IMR-90 (cell line): ENCODE measurements around the gene PTBP1.

Experiments used
- CEBPB ChIP-seq: IDR thresholded peaks from 2 replicates; pipeline ENCODE4 v1.6.1; 2012; ENCODE audit warnings: low read depth, low read length, improper control_type of control experiment
- CHD1 ChIP-seq: IDR thresholded peaks from 2 replicates; pipeline ENCODE4 v1.6.1; 2012; ENCODE audit warnings: low read depth, low read length, improper control_type of control experiment
- ELK1 ChIP-seq: fragments of 150-350 bp; IDR thresholded peaks from 2 replicates; pipeline ENCODE4 v1.6.1; 2016; ENCODE audit warnings: low read depth, mild to moderate bottlenecking, low read length, moderate library complexity, borderline replicate concordance
- FOS ChIP-seq: fragments of 150-350 bp; IDR thresholded peaks from 2 replicates; pipeline ENCODE4 v1.6.1; 2016; ENCODE audit warnings: low read depth, low read length
- MAFK ChIP-seq: IDR thresholded peaks from 2 replicates; pipeline ENCODE4 v1.6.1; 2012; ENCODE audit warnings: low read depth, low read length, improper control_type of control experiment
- MXI1 ChIP-seq: IDR thresholded peaks from 2 replicates; pipeline ENCODE4 v1.6.1; 2012; ENCODE audit warnings: low read depth, mild to moderate bottlenecking, low read length, moderate library complexity, borderline replicate concordance
- NFE2L2 ChIP-seq: fragments of 150-350 bp; IDR thresholded peaks from 2 replicates; pipeline ENCODE4 v1.6.1; 2016; ENCODE audit warnings: low read depth, mild to moderate bottlenecking, low read length
- POLR2A ChIP-seq: IDR thresholded peaks from 2 replicates; pipeline ENCODE4 v1.6.1; 2012; ENCODE audit warnings: mild to moderate bottlenecking, low read depth, low read length
- RAD21 ChIP-seq: IDR thresholded peaks from 2 replicates; pipeline ENCODE4 v1.6.1; 2012; ENCODE audit warnings: low read length, improper control_type of control experiment
- RFX5 ChIP-seq: IDR thresholded peaks from 2 replicates; pipeline ENCODE4 v1.8.0; 2012; ENCODE audit warnings: low read depth, mild to moderate bottlenecking, low read length, moderate library complexity
- SMC3 ChIP-seq: fragments of 150-350 bp; IDR thresholded peaks from 2 replicates; pipeline ENCODE4 v1.6.1; 2016; ENCODE audit warnings: low read depth, mild to moderate bottlenecking, antibody characterized with exemption, low read length, moderate library complexity
- USF2 ChIP-seq: fragments of 150-350 bp; IDR thresholded peaks from 2 replicates; pipeline ENCODE4 v1.6.1; 2017; ENCODE audit warnings: mild to moderate bottlenecking, antibody characterized with exemption, low read length, low read depth
- TF ChIP-seq, protein P1 (sequence below): conservative IDR thresholded peaks from 2 replicates; pipeline ENCODE4 v1.5.1; 2012; ENCODE audit warnings: mild to moderate bottlenecking, low read depth, low read length, improper control_type of control experiment

DNA sequence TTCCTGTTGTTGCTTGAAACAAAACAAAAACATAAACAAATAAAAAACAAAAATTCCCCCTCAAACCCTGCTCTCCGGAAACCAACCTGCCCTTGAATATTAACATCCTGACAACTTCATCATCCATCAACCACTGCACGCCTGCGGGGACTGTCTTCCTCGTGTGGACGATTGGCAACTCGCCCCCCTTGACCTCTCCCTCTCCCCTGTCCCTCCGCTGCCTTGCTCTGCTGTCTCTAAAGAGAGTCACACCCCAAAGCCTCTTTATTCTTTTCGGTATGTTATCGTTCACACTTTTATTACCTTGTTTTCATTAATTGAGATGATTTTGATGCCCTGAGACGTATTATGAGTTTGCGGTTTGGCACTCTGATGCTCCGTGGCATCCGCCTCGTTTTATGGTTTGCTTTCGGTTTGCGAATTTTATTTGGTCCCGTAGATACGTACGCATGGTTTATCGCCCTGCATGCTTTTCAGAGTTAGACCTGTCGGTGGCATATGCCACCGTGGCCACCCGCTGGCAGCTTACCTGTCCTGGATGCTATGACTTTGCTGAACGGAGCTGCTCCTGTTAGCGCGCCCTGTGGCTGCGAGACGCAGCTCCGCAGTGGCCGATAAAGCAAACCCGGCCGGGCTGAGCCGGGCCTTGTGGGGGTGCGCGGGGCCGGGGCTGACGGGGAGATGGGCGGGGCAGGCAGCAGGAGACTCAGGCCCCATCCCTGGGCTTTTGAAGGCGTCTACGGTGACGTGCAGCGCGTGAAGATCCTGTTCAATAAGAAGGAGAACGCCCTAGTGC, 10.6 kb downstream of the PTBP1 start:
- TF ChIP-seq, protein P1, sequence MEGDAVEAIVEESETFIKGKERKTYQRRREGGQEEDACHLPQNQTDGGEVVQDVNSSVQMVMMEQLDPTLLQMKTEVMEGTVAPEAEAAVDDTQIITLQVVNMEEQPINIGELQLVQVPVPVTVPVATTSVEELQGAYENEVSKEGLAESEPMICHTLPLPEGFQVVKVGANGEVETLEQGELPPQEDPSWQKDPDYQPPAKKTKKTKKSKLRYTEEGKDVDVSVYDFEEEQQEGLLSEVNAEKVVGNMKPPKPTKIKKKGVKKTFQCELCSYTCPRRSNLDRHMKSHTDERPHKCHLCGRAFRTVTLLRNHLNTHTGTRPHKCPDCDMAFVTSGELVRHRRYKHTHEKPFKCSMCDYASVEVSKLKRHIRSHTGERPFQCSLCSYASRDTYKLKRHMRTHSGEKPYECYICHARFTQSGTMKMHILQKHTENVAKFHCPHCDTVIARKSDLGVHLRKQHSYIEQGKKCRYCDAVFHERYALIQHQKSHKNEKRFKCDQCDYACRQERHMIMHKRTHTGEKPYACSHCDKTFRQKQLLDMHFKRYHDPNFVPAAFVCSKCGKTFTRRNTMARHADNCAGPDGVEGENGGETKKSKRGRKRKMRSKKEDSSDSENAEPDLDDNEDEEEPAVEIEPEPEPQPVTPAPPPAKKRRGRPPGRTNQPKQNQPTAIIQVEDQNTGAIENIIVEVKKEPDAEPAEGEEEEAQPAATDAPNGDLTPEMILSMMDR, result no peak
- TF ChIP-seq FOS, result no peak
- TF ChIP-seq RAD21, result no peak
- TF ChIP-seq NFE2L2, result no peak
- no peak for TF ChIP-seq POLR2A
- no peak for TF ChIP-seq CEBPB
- TF ChIP-seq USF2, result no peak
- TF ChIP-seq MXI1, result no peak
- TF ChIP-seq ELK1, result no peak
- TF ChIP-seq CHD1, result no peak
- TF ChIP-seq MAFK, result no peak
- no peak for TF ChIP-seq SMC3
- no peak for TF ChIP-seq RFX5
